Measurements from ENCODE around the gene SEC61A2. TPM values are rescaled to one million over a fixed set of nuclear protein-coding genes. Genes with fewer than 3 reads are reported as not detected.

SEC61A2 gene
- total and polyA plus RNA-seq, 2 of the 8 experiments (the other 6 are each of a cell fraction or from before 2014, with no cell fraction given), result 18.2 to 19.2 TPM

DNA sequence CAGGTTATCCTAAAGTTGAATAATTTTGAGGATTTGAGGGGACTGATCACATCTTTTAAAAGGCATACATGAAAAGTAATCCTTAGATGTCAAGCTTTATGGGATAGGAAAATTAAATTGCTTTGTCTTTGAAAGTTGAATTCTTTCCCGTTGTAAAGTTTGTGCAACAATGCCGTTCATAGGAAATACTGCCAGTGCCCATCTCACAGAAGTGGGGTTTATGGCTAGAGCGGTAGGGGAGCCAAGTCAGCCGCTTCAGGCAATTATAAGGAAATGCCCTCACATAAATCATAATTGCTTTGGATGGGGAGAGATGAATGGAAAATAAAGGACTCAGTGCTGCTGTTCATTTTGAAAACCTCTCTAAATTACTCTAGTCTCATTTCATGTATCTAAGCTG lies 84.6 kb downstream of the SEC61A2 start:
- Histone ChIP-seq H4K20me1 (replicated peaks in 1 of 2; ENCODE audit: control insufficient read depth in 1 of 2, insufficient read depth in 2 of 2, low read length in 2 of 2) (peaks cover 2 to 7% of the 10 kb centered on the region in 2 experiments), H2AK5ac (ENCODE audit: low read depth, low read length) (no peak overlapping the region), H3K4me3 (ENCODE audit: extremely low read depth in 1 of 4, insufficient read depth in 2 of 4, low read depth in 3 of 4, low read length in 4 of 4) (no peak overlapping the region), H2BK120ac (replicated peaks; ENCODE audit: low read depth, low read length) (no peak overlapping the region), H3K4me1 (replicated peaks in 1 of 4; ENCODE audit: control insufficient read depth in 3 of 4, insufficient read depth in 4 of 4, low read length in 3 of 4) (no peaks in the 10 kb centered on the region), H3K23ac (ENCODE audit: insufficient read length) (no peak overlapping the region), H3K18ac (ENCODE audit: extremely low read depth, low read length) (no peak overlapping the region), H3K27ac (ENCODE audit: low read depth, low read length) (no peak overlapping the region), H2BK20ac (ENCODE audit: low read length) (no peak overlapping the region), H3K36me3 (ENCODE audit: control insufficient read depth in 2 of 4, insufficient read depth in 4 of 4, low read length in 3 of 4) (peaks cover 15 to 63% (median 44%) of the 10 kb centered on the region in 4 experiments), H3K79me2 (ENCODE audit: control insufficient read depth in 1 of 2, insufficient read depth in 2 of 2, low read length in 2 of 2) (peaks cover 0 to 22% of the 10 kb centered on the region in 2 experiments; a peak in 2 of 4 replicates), H3K9ac (replicated peaks in 1 of 4; ENCODE audit: extremely low read depth in 1 of 4, low read depth in 3 of 4, low read length in 3 of 4) (no peak overlapping the region), H3K79me1 (ENCODE audit: low read depth, low read length) (no peaks in the 10 kb centered on the region), H3K56ac (replicated peaks; ENCODE audit: insufficient read length, low read depth, low read length) (no peak overlapping the region), H3K4me2 (ENCODE audit: insufficient read depth in 1 of 2, low read depth in 2 of 2, low read length in 2 of 2) (no peak overlapping the region), H3K27me3 (replicated peaks in 1 of 4; ENCODE audit: control insufficient read depth in 3 of 4, extremely low read depth in 1 of 4, insufficient read depth in 3 of 4, low read length in 3 of 4) (no peaks in the 10 kb centered on the region), H3K9me3 (ENCODE audit: insufficient read depth in 2 of 2, low read depth in 1 of 2, low read length in 1 of 2) (no peaks in the 10 kb centered on the region), H2BK15ac (ENCODE audit: low read length) (no peak overlapping the region), H2BK5ac (ENCODE audit: low read depth, low read length) (no peak overlapping the region), H2BK12ac (ENCODE audit: low read depth, low read length) (no peak overlapping the region), H4K8ac (ENCODE audit: extremely low read depth, insufficient read depth, low read length) (no peak overlapping the region), H3K23me2 (ENCODE audit: low read depth, low read length) (no peaks in the 10 kb centered on the region), H2AFZ (ENCODE audit: low read length) (no peak overlapping the region), H3K4ac (replicated peaks; ENCODE audit: insufficient read length, low read depth, low read length) (no peak overlapping the region), H4K5ac (ENCODE audit: insufficient read length, low read depth, low read length) (no peak overlapping the region), H3K14ac (ENCODE audit: insufficient read length) (no peak overlapping the region), H4K91ac (replicated peaks; ENCODE audit: insufficient read length, low read length) (no peak overlapping the region)
- no peak for TF ChIP-seq NANOG (IDR thresholded peaks at IDR 0.05; ENCODE audit: insufficient read depth, low read depth, low read length, poor library complexity, severe bottlenecking)
- ChIA-PET CTCF (ENCODE audit: partially characterized antibody) (interaction anchor here (0.6 to 4.9 kb wide), 29 partner anchors 11 to 757 kb away, joined by 3 to 42 read pairs (median 4); no protein-coding TSS in a partner anchor), POLR2A (ENCODE audit: partially characterized antibody) (interaction anchor here (1.8 kb wide), 1 partner anchor 11 kb away, joined by 7 read pairs; no protein-coding TSS in a partner anchor)
- no peak for FAIRE-seq
- WGBS, 2 experiments (ENCODE audit: extremely low coverage in 1 of 2, insufficient coverage in 1 of 2, insufficient read length in 1 of 2, insufficient replicate concordance in 2 of 2, low coverage in 1 of 2, low lambda C conversion rate in 2 of 2, missing lambda C conversion rate in 1 of 2), result 85% methylated on average over 4 of the region's 4 CpGs; no CpG with 5 or more reads in 1 of the 2 experiments
- no peak for DNase-seq (ENCODE audit: low read depth in 1 of 2, low spot score in 2 of 2)

All from H1 (cell line).